Fibroblast of mammary gland (primary cell): ENCODE data around the gene CUL9.

ENCODE experiments used
- DNase-seq: peaks from one replicate; pipeline ENCODE4 v3.0.0-alpha.2; 2010; ENCODE audit warnings: low read depth
- H3K4me3 ChIP-seq: 2 replicates; pipeline ENCODE4 v1.5.1; 2011; ENCODE audit warnings: low read depth, mild to moderate bottlenecking, low read length, moderate library complexity; ENCODE audit not compliant: control insufficient read depth
- TF ChIP-seq, protein P1 (sequence below): conservative IDR thresholded peaks from 2 replicates; pipeline ENCODE4 v1.5.1; 2011; ENCODE audit warnings: low read depth, low read length, inconsistent platforms; ENCODE audit not compliant: control insufficient read depth, insufficient read depth

The CUL9 gene

GRCh38 chr6:43186706-43187105, 4.7 kb downstream of the CUL9 start:
- no peak overlapping the region for H3K4me3 ChIP-seq
- TF ChIP-seq, protein P1, sequence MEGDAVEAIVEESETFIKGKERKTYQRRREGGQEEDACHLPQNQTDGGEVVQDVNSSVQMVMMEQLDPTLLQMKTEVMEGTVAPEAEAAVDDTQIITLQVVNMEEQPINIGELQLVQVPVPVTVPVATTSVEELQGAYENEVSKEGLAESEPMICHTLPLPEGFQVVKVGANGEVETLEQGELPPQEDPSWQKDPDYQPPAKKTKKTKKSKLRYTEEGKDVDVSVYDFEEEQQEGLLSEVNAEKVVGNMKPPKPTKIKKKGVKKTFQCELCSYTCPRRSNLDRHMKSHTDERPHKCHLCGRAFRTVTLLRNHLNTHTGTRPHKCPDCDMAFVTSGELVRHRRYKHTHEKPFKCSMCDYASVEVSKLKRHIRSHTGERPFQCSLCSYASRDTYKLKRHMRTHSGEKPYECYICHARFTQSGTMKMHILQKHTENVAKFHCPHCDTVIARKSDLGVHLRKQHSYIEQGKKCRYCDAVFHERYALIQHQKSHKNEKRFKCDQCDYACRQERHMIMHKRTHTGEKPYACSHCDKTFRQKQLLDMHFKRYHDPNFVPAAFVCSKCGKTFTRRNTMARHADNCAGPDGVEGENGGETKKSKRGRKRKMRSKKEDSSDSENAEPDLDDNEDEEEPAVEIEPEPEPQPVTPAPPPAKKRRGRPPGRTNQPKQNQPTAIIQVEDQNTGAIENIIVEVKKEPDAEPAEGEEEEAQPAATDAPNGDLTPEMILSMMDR = no peak
- DNase-seq = no peak

DNA sequence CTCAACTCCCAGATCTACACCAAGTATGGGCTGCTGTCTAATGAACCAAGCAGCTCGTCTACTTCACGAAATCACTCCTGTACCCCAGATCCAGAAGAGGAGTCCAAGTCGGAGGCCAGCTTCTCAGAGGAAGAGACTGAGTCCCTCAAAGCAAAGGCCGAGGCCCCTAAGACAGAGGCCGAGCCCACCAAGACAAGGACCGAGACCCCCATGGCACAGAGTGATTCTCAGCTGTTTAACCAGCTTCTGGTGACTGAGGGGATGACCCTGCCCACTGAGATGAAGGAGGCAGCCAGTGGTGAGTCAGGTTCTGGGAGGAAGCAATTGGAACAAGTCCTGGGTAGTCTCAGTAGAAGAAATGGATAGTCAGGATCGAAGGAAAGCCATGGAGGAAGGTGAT, 5.8 kb downstream of the CUL9 start:
- DNase-seq = no peak
- H3K4me3 ChIP-seq = no peak overlapping the region
- TF ChIP-seq, protein P1 = no peak

DNA sequence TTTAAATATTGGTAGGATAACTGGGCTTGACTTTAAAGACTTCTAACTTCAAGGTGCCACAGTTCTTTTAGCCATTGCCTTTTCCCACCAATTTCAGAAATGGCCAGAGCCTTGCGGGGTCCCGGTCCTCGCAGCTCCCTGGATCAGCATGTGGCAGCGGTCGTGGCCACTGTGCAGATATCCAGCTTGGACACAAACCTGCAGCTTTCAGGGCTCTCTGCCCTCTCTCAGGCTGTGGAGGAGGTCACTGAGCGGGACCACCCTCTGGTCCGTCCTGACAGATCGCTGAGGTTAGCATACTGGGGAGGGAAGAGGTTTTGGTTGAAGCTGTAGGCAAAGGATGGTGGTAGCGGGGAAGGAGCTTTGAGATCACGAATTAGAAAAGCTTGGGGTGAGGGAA, 6.4 kb downstream of the CUL9 start:
- no peak for DNase-seq
- TF ChIP-seq, protein P1 = no peak
- no peak overlapping the region for H3K4me3 ChIP-seq

- DNase-seq = no peak
- TF ChIP-seq, protein P1 = no peak
- no peak overlapping the region for H3K4me3 ChIP-seq
Measured at GRCh38 chr6:43189776-43190304, 7.8 kb downstream of the CUL9 start.

GRCh38 chr6:43192911-43193310, 10.9 kb downstream of the CUL9 start:
- DNase-seq = no peak
- TF ChIP-seq, protein P1 = no peak
- H3K4me3 ChIP-seq = no peak overlapping the region

DNA sequence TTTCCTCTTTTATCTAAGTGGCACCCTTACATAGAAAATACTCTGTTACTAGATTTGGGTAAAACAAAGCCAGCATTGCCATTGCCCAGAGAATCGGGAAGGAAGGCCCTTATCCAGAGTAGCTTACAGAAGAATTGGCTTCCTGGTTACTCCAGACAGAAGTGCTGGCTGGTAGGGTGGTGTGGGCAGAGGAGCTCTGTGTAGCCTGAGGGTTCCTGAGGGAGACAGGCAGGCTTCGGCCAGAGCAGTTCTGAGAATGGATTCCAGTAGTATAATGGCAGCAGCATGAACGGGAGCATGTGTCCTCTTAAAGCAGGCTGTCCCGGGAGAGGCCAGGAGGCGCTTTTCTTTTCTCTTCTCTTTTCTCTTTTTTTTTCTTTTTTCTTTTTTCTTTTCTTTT, 11.9 kb downstream of the CUL9 start:
- no peak for DNase-seq
- TF ChIP-seq, protein P1 = no peak
- H3K4me3 ChIP-seq = no peak overlapping the region

DNA sequence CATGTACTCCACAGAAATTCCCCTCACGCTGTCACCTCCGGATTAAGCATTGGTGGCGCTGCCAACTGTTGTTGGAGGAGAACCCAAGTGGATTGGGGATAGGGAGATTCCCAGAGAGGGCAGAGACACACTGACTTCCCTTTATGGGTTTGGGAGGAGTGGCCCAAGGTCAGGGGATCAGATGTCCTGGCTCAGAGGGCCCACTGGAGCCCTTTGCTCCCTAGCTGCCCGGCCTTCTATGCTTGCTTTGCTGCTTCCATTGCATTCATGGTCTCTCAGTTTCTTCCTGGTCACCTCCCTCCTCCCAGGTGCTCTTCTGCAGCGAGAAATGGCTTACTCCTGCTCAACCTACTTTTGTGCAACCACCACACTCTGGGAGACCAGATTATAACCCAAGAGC, 14.3 kb downstream of the CUL9 start:
- no peak for DNase-seq
- H3K4me3 ChIP-seq = no peak overlapping the region
- TF ChIP-seq, protein P1 = no peak
